LHCN-M2 (cell line): ENCODE data around the gene NCMAP. TPM values are rescaled to one million over a fixed set of nuclear protein-coding genes. Genes with fewer than 3 reads are reported as not detected.

Experiments used
- DNase-seq: peaks from one replicate; pipeline ENCODE4 v3.0.0-alpha.2; 2012; ENCODE audit warnings: low read depth
- total RNA-seq: library from RNA; depleted of rRNA; stranded (reverse); fragments of >200 nt; gene quantifications from 2 replicates; pipeline ENCODE4 v1.2.3, GENCODE V29; 2014

Gene NCMAP
- total RNA-seq, 1 experiment from 2014 or later, result not detected

DNA sequence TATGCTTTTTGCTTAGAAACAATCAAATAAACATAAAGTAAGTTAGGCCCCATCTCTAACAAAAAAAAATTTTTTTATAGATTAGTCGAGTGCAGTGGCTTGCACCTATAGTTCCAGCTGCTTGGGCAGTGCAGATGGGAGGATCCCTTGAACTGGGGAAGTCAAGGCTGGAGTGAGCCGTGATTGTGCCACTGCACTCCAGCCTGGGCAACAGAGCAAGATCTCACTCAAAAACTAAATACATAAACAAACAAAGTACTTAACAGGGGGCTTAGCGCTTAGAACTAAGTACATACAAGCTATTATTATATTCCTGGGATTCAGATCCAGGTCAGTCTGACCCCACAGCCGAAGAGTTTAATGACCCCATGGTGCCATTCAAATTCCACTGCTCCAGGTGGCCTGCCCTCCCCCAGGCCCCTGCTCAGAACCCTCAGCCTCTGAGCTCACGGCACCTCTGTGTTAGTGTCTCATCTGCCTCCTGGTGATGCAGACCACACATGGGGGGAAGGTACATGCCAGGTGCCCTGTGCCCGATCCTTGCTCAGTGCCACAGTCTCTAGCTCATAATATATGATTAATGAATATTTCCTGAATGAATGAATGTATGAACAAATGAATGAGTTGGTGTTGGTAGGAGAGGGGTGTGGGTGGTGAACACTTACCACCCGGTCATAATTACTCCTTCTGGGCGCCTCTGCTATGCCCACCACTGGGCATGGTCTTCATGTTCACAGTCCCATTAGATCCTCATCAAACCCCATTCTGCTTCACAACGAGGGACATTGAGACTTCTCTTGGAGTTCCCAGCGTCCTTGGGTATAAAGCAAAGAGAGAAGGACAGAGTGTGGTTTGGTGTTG is 14.6 kb downstream of the NCMAP start:
- no peak for DNase-seq

DNA sequence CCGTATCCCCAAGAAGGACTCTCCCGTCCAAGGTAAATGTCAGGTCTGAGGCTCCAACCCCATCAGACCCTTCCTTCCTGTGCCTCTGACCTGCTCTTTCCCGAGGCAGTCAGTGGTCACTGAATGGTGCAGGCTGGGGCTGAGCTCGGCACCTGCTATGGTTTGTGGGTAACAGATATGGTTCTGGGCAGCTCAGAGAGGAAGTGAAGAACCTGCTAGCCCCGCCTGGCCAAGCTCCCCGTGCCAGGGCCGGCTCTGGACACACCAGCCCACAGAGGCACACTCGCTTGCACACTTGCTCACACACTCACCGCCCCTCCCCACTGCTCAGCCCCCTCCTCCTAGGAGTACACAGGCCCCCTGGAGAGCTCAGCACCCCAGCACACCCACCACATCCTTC is 16.4 kb downstream of the NCMAP start:
- DNase-seq, result no peak

DNA sequence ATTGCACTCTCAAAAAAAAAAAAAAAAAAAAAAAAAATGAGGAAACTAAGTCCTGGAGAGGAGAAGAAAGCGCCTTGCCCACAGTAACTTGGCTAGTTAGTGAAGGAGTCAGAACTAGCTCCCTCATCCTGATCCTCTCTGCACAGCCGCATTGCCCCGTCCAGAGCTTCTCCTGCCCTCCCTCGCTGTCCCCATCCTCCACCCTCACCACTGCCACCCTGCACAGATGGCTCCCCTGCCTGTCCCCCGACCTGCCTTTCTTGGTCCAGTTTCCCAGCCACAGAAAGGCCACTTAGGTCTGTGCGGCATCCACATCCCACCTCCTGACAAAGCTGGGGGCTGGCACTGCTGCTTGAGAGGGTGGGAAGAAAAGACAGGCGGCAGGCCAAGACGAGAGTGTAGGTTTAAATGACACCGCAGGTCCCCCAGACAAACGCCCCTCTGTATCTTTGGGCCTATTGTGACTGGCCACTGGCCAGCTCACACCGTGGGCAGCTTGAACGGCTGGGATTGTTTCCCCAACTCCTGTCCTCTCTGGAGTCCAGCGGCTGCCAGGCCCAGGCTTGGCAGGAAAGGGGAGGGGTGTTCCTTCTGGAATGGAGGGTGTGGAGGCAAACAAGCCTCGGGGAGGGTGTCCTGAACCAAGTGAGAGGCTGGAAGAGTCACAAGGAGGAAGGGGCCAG is 20.2 kb downstream of the NCMAP start:
- no peak for DNase-seq

DNA sequence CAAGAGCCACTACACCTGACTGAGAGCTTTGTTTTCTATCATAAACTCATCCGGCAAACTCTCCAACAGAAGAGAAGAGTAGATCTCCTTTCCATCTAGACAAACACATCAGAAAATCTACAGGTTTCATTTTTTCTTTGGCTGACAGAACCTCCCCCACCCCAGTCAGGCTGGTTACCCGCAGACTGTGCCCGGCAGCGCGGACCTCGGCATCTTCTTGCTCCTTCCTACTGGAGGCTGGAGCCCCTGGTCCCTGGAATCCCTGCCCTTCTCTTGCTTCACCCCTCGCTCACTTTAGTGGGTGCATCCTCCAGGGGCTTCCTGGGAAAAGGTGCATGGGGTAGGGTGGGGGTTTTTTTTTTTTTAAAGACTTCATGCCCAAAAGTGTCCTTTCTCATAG is 23.0 kb downstream of the NCMAP start:
- DNase-seq, result no peak

DNA sequence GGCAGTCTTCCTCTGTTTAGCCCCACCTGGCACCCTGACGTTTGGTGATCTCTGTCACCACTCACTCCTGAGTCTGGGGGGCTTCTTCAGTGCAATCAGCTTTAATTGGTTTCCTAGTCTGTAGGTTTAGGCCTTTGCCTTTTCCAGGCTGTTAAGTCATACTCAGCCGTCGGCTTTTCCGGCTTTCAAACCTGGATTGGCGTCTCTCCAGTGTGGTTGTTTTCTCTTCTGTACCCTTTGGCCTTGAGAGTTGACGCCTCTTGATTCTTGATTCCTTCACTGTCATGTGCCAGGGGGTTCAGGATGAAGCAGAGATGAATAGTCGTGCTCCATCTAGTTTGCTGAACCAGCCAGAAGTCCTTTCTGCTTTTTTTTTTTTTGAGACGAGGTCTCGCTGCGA is 24.9 kb downstream of the NCMAP start:
- DNase-seq, result no peak

DNA sequence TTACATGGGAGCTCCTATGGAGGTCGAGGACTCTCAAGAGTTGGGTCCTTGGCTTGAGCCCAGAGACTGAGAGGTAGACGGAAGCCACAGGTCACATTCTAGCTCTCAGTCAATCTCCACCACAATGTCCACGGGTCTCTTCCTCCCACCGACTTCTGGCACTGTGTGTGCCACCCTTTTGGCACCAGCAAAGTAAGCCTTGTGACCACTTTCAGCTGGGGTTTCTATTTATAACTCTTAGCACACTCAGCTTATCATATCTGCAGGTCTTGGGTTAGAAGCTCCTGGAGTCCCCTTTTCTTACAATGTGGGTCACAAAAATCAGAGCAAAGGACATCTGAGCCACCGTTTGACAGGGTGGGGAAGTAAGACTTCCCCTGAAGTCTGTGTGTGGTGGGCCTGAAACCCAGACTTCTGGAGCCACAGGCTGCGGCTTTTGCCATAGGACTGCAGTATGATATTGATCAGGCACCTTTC is 28.3 kb downstream of the NCMAP start:
- no peak for DNase-seq

DNA sequence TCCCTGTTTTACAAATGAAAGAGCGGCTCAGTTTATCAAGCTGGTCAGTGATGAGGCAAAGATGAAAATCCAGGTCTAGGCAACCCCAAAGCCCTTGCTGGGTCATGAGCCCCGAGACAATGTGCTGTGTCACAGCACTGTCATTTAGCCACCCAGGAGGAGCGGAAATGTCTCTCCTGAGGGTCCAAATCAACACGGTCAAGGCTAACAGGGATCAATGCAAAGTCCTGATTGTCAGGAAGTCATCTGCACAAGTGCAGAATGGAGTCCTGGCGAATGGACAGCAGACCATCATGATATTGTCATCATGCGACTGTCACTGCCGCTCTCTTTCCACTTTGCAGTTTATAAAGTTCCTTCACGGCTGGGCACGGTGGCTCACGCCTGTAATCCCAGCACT is 30.2 kb downstream of the NCMAP start:
- no peak for DNase-seq

DNA sequence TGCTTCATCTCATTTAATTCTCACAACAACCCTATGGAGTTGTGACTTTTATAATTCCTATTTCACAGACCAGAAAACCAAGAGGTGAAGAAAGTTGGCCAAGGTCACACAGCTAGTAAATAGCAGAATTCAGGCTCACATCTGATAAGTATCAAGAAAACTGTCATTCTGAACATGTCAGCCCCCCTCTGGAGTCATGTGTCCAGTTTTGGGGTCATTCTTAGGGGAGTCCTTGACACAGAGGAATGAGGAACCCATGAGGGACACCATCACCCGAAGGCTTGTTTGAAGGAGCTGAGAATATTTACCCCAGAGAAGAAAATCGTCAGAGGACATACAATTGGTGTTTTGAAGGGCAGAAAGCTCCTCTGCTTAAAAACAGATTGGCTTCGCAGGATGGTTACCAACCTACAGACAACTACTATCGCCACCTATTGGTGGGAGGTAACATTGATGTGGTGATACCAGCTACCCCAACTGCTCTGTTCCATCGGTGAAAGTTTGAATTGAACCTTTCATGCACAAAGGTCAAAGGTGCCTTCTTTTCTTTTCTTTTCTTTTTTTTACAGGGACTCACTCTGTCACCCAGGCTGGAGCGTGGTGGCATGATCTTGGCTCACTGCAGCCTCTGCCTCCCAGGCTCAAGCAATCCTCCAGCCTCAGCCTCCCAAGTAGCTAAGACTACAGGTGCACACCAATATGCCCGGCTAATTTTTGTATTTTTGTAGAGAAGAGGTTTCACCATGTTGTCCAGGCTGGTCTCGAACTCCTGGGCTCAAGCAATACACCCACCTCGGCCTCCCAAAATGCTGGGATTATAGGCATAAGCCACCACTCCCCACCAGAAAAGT is 31.3 kb downstream of the NCMAP start:
- DNase-seq, result peak; percentile 54

DNA sequence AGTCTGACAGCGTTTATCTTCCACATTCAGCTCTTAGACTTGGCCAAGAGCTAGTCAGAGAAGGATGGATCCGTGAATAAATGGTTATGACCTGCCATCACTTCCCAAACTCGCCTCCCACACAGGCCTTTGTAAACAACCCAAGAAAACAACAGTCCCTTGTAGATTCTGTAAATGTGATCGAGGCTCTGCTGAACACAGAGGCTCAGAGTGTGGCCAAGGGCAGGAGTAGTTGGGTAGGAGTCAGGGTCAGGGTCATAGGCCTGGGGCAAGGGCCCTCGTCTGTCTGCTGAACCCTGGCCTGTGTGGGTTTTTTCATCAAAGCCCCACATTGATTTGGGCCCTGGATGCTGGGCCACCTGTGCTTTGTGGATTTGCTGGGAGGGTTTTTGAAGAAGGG is 32.7 kb downstream of the NCMAP start:
- no peak for DNase-seq

DNA sequence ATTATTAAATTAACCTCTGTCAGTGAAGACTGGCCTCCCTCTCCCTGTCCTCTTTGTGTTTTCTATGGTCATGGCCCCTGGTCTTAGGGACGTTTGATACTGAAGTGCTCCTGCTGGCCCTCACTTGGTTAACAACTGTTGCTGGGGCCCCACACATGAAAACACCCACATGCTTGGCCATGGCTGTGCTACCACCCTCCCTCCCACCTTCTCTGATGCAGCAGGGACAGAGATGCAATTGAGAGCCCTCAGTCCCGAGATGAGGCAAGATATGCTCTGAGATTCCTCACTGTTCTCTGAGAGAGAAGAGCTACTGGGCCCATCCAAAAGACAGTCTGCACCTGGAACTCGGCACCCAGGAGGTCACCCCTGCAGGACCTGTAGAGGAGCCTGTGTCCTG is 33.3 kb downstream of the NCMAP start:
- no peak for DNase-seq

DNA sequence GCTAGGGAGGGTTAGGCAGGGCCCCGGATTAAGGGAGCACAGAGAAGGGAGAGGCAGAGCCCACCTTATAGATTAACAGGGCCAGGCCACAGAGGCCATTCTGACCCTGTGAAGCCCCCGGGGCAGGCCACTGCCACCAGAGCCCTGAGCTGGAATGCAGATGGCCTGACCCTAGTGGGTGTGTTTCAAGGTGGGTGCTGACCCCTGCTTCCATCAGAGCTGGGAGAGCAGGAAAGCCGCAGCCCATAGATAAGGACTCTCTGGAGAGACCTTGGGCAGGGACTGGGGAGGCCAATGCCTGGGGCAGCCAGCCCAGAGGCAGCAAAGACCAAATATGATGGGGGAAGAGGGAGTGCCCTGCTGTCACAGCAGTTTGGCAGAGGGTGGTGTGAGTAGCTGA is 35.9 kb downstream of the NCMAP start:
- no peak for DNase-seq

DNA sequence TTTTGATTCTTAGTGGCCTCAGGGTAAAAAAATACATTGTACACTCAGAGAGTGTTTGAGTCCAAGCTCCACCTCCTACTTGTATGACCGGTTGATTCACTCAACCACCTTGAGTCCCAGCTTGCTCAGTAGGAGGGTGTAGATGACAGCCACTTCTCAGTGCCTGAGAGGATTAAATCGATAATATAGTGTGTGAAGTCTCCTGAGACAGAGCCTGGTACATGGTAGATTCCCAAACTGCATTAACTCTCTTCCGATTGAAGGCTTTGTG is 38.4 kb downstream of the NCMAP start:
- no peak for DNase-seq

DNA sequence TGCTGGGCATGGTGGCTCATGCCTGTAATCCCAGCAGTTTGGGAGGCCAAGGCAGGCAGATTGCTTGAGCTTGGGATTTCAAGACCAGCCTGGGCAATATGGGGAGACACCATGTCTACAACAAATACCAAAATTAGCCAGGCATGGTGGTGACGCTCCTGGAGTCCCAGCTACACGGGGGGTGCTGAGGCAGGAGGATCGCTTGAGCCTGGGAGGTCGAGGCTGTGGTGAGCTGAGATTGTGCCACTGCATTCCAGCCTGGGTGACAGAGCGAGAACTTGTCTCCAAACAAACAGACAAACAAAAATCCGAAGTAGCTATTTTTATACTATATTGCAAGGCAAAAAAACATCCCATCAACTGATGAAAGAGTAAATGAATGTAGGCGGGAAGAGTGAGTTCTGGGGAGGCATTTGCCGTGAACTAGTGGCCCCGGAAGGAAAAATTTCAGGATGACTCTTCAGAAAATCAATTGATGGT is 40.6 kb downstream of the NCMAP start:
- no peak for DNase-seq

DNA sequence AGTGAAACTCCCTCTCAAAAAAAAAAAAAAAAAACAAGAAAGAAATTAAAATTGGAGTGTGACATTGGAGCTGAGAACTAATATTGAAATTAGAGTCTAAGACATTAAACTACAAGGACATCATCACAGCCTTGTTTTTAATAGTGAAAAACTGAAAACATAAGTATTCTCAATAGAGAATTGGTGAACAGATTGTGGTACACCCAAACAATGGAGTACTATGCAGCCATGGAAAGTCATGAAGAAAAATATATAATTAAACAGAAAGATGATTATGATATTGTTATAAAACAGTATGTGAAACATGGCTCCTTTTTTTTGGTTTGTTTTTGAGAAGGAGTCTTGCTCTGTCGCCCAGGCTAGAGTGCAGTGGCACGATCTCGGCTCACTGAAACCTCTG is 43.4 kb downstream of the NCMAP start:
- DNase-seq, result no peak

DNA sequence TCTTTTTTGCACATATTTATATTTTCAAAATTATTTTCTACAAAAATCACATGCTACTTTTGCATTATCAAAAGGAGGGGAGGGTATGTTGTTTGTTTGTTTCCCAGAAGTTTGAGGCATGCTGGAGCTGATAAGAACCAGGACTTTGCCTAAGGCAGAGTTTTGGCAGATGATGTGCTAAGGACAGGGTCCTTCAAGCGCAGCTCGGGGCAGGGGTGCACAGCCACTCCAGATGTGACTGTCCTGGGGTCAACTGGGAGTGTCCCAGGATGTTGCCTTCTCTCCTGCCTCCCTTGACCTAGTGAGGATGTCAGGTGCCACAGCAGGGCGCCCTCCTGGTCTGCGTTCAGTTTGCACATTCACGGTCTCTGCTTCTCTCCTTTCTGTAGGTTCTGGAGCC is 44.7 kb downstream of the NCMAP start:
- DNase-seq, result no peak

DNA sequence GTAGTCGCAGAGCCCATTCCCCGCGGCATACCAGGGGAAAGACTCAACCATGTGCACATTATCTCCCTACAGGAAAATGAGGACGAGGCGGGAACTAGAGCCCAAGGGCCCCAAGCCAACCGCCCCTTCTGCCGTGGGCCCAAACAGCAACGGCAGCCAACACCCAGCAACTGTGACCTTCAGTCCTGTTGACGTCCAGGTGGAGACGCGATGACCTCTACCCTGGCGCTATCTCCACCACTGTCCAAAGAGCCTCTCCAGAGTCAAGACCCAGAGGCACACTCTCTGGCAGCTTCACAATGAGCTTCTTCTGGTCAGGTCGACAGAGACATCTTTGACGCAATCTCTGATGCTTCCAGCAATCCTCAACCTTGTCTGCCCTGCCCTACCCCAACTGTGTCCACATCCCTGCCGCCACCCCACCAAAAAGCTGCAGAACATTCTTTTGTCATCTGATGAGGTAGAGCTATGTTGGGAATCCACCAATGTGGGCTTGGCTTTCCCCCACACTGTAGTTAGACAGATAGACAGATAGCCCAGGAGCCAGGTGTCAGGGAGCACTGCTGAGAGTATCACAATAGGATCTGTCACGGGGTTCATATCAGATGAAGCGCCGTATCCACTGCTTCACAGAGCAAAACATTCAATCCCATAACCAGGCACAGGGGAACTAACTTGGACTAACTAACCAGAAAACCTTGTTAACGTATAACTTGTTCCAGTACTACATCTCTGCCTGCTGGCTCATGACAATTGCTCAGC is 49.8 kb downstream of the NCMAP start:
- no peak for DNase-seq

DNA sequence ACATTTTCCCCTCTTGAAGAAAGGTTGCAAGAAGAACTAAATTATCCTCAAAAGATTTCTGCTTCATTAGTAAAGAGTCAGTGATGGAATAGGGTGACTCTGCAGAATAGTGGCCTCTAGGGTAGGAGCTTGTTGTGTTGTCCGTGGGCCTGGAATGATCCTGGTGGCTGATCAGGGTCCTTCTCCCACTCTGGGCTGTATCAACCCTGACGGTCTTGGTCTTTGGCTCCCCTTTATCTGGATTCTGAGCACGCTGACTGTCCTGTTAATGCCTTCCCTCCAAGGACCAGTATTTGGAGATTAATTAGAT is 50.4 kb downstream of the NCMAP start:
- no peak for DNase-seq

DNA sequence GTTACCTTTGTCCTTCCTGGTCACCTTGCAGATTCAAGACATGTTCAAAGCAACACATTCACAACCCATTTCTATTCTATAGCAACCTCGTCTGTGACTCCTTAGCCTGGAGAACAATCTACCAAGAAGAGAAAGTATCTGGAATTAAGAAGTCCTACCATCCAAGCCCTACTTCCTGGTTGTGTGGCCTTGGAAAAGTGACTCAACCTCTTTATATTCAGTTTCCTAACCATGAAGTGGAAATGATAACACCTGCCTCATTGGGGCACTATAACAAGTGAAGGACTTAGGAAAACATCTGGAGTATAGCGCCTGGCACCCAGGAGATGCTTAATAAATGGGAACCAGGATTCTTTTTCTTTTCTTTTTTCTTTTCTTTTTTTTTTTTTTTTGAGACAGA is 50.7 kb downstream of the NCMAP start:
- no peak for DNase-seq

DNA sequence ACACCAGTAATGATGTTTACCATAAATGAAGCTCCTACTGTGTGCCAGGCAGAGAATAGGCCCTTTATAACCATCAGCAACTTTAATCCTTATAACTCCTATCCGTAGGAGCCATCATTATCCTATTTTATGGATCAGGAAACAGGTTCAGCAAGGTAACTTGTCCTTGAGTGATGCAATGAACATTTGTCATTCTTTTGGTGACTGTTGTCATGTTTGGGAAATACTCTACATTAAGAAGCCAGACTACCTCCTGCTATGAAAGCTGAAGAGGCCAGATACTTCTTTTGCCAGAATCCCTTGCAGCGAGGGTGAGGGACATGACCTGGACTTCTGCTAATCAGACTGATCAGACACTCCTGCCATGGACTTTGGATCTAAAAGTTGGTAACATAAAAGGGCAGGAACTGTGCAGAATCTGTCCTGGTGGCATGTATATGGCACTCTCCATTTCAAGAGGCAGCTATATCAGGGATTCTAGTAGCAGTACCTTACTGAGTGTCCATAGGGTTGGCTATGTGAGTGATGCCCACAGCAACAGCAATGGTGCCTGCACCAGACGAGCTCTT is 54.1 kb downstream of the NCMAP start:
- DNase-seq, result no peak

DNA sequence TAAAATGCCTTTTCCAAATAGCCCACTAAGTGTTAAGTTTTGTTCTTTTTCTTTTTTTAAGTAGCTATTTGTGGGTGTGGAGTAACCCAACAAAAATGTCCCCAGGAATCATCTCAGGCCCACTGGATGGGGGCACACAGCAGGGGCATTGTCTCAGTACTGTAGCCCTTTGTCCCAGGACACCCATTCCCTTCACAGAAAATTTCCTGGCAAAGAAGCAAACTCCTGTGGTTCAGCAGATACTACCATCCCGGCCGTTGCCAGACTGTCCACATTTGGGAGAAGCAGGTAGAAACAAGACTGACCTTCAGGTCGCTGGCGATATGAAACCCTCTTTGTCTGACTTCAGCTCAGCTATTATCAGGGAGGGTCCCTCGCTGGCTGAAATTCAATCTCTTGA is 63.5 kb downstream of the NCMAP start:
- no peak for DNase-seq

DNA sequence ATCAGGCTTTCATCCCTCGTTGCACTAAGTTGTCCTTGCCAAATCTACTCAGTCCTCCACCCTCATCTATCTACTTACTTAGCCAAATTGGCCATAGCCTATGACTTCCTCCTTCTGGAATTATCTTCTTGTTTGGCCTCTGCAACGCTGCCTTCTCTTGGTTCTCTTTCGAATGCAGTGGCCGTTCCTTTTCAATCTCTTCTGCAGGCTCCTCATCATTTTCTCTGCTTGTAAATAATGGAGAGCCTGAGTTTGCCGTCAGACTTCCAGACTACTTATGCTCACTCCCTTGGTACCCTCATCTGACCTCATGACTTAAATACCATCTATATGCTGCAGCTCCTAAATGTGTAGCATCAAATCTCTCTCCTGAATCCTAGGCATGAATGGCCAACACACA is 64.8 kb downstream of the NCMAP start:
- DNase-seq, result no peak
